ENCODE results near the gene SNRPD2.
A peak's percentile ranks its signal among the peaks of the same experiment; 100 is the strongest.

SNRPD2 gene

DNA sequence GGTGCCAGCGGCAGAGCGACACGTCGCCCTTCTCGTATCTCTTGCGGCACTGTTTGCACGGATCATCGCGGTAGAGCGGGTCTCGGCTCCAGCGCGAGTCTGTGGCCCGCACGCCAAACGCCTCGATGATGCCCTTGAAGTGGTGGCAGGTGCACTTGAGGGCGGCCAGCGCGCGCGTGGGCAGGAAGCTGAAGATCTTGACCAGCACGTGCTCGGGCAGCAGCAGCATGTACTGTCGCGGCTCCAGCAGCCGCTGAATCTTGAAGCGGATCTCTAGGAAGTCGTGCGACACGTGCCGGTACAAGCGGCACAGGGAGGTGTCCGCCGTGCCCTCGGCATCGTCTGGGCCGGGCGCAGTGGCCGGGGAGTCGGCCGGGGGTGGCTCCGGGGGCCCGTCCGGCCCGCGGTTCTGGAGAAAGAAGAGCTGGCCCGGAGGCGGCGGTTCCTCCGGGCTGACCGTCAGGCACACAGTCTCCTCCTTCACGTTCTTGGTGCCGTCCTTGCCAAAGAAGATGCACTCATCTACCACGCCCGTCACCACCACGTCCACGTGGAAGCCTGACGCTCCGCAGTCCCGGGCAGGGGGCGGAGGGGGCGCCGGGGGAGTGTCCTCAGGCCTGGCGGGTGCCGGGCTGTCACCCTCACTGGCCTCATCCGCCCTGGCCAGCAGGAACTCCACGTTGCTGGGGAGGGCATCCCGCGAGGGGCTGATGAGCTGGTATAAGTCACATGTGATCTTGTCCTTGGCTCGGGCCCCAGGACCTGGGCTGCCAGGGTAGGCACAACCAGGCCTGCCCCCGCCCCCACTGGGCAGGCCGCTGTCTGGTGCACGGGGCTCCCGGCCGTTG is 20.3 kb upstream of the SNRPD2 start:
- TF ChIP-seq ZFX (IDR thresholded peaks at IDR 0.05) = no peak
- TF ChIP-seq, protein P1, sequence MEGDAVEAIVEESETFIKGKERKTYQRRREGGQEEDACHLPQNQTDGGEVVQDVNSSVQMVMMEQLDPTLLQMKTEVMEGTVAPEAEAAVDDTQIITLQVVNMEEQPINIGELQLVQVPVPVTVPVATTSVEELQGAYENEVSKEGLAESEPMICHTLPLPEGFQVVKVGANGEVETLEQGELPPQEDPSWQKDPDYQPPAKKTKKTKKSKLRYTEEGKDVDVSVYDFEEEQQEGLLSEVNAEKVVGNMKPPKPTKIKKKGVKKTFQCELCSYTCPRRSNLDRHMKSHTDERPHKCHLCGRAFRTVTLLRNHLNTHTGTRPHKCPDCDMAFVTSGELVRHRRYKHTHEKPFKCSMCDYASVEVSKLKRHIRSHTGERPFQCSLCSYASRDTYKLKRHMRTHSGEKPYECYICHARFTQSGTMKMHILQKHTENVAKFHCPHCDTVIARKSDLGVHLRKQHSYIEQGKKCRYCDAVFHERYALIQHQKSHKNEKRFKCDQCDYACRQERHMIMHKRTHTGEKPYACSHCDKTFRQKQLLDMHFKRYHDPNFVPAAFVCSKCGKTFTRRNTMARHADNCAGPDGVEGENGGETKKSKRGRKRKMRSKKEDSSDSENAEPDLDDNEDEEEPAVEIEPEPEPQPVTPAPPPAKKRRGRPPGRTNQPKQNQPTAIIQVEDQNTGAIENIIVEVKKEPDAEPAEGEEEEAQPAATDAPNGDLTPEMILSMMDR (conservative IDR thresholded peaks at IDR 0.05) = no peak
- H3K27ac ChIP-seq = no peak overlapping the region

DNA sequence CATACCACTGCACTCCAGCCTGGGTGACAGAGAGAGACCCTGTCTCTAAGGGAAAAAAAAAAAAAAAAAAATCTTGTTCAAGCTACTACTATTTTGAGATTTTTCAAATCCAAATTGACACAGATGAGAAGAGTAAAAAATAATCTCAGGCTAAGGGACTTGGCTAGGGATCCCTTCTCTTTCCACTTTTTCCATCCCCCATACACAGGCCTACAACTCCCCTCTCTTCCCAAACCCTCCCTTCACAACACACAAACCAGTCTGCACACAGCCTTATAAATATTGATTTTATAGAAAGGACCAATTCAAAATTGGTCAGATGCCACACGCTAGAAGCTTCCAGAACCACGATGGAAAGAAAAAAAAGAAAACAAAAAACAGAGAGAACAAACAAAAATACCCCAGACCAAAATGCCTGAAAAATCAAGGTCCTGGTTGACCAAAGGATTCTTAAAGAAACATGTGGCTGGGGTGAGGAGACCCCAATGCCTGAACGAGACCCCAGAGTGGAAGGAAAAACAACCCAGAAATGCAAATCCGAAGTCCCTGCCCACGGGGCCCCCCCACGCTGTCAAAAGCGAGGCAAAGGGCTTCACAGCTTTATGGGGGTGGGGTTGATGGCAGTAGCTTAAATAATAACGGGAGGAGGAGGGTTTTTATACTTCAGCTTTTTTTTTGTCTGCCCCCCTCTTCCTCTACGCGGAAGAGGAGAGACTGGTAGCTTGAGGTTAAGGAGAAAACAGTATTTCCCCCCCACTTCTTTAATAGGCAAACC is 18.8 kb upstream of the SNRPD2 start:
- H3K27ac ChIP-seq = no peak overlapping the region
- TF ChIP-seq ZFX (IDR thresholded peaks at IDR 0.05) = no peak
- TF ChIP-seq, protein P1 (conservative IDR thresholded peaks at IDR 0.05) = no peak

DNA sequence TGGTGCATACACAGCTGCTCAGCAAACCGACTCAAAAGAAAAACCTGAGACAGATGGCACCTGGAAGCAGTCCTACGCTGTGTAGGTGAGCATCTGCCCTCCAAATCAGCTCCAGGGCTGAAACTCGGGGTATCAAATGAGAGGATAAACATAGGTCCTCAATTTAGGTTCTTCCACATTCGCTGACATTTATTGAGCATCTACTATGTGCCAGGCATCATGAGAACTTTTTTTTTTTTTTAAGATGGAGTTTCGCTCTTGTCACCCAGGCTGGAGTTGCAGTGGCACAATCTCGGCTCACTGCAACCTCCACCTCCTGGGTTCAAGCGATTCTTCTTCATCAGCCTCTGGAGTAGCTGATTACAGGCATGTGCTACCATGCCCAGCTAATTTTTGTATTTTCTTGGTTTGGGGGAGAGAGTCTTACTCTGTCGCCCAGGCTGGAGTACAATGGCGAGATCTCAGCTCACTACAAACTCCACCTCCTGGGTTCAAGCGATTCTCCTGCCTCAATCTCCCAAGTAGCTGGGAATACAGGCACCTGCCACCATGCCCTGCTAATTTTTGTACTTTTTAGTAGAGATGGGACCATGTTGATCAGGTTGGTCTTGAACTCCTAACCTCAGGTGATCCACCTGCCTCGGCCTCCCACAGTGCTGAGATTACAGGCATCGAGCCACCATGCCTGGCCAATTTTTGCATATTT is 14.1 kb upstream of the SNRPD2 start:
- H3K27ac ChIP-seq = no peak overlapping the region
- TF ChIP-seq, protein P1 (conservative IDR thresholded peaks at IDR 0.05) = no peak
- no peak for TF ChIP-seq ZFX (IDR thresholded peaks at IDR 0.05)

DNA sequence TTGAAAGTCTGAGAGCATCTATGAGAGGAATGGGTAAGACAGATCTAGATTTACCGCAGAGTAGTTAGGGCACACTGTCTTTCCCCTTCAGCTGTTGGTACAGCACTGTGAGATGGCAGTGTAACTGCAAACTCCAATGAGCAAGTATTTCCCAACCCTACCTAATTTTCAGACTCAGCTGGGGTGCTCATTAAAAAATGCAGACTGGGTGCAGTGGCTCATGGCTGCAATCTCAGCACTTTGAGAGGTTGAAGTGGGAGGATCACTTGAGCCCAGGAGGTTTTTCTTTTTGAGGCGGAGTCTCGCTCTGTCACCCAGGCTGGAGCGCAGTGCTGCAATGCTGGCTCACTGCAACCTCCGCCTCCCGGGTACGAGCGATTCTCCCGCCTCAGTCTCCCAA is 13.4 kb upstream of the SNRPD2 start:
- H3K27ac ChIP-seq = no peak overlapping the region
- TF ChIP-seq, protein P1 (conservative IDR thresholded peaks at IDR 0.05) = no peak
- TF ChIP-seq ZFX (IDR thresholded peaks at IDR 0.05) = no peak

DNA sequence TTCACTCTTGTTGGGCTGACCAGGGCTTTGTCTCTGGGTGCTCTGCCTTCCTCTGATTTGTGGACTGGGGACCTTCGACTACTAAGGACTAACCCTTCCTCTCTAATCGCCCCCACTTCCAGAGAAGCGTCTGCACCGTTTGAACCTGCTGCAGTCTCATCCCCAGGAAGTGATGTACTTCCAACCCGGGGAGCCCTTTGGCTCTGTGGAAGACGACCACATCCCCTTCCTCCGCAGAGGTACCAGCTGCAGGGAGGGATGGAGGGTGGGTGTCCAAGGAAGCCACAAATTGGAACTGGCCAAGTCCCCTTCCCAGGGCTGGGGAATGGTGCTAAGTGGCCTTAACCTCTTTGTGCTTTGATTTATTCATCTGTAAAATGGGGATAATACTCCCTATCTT is 9.9 kb upstream of the SNRPD2 start:
- no peak for TF ChIP-seq ZFX (IDR thresholded peaks at IDR 0.05)
- TF ChIP-seq, protein P1 (conservative IDR thresholded peaks at IDR 0.05) = no peak
- H3K27ac ChIP-seq = no peak overlapping the region

DNA sequence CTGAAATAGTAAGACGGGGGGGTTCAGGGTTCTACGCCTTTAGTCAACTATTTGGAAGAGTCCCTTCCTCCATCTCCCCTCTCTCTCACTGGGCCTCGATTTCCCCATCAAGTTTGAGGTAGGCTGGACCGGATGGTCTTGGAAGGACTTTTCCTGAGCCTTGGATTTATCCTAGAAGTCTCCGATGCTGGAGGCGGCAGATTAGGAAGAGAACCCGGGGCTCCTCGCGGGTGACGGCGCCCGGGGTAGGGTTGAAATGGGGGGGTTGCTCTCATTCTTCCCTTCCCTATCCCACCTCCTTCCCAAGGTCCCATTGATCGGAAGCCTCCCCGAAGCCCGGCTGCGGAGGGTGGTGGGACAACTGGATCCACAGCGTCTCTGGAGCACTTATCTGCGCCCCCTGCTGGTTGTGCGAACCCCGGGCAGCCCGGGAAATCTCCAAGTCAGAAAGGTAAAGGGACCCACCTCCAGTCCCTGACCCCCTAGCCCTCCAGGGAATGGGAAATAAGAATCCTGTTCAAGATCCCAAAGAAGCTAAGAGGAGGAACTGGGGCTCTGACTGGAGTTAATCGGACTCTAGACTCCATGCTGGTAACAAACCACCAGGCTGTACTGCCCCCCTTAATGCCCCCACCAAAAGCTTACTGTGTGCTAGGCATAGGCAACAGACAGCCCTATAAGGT is 1.5 kb upstream of the SNRPD2 start:
- H3K27ac ChIP-seq = peak overlapping the region; percentile 86
- TF ChIP-seq, protein P1 (conservative IDR thresholded peaks at IDR 0.05) = peak; percentile 87
- no peak for TF ChIP-seq ZFX (IDR thresholded peaks at IDR 0.05)
